Vagina (tissue), 2 donors: Measurements from ENCODE around the gene C1orf21.

Experiments used
- CTCF ChIP-seq, 3 experiments: fragments of 450-650 bp in 2 of 3; fragments of 200-600 bp in 1 of 3; sonication (generic) in 1 of 3; IDR thresholded peaks; one replicate each; pipeline ENCODE4 v1.5.1; 2017 to 2019; ENCODE audit warnings: antibody characterized with exemption in 3 of 3, mild to moderate bottlenecking in 2 of 3, moderate library complexity in 2 of 3
- POLR2A ChIP-seq, 2 donors: fragments of 450-650 bp; IDR thresholded peaks; one replicate each; pipeline ENCODE4 v1.6.1; 2017; ENCODE audit warnings: antibody characterized with exemption in 2 of 2, mild to moderate bottlenecking in 2 of 2, moderate library complexity in 2 of 2
- POLR2AphosphoS5 ChIP-seq, 2 donors: sonication (generic); formaldehyde crosslinking; IDR thresholded peaks; one replicate each; pipeline ENCODE4 v1.9.0; 2017; ENCODE audit warnings: antibody characterized with exemption in 2 of 2, mild to moderate bottlenecking in 2 of 2, low read depth in 1 of 2; ENCODE audit not compliant: insufficient read depth in 1 of 2

- no peak for TF ChIP-seq CTCF (IDR thresholded peaks at IDR 0.05)
- no peak for TF ChIP-seq POLR2A (IDR thresholded peaks at IDR 0.05)
- no peak for TF ChIP-seq POLR2AphosphoS5 (IDR thresholded peaks at IDR 0.05; ENCODE audit: insufficient read depth in 1 of 2, low read depth in 1 of 2)
These were observed 80.5 kb downstream of the C1orf21 start for GRCh38 chr1:184467295-184467694.
